T follicular helper cell (primary cell): Measurements from ENCODE around the gene TPGS1.

ENCODE experiments used
- DNase-seq: peaks from one replicate; pipeline ENCODE4 v3.0.0-alpha.2; 2020; ENCODE audit warnings: low read depth

Gene TPGS1

GRCh38 chr19:518598-519231 lies 11.4 kb downstream of the TPGS1 start:
- DNase-seq, result peak; percentile 53

- no peak for DNase-seq
Measured at GRCh38 chr19:519449-519865, 12.2 kb downstream of the TPGS1 start.

GRCh38 chr19:522726-523125 lies 15.4 kb downstream of the TPGS1 start:
- DNase-seq, result no peak

- no peak for DNase-seq
Measured at GRCh38 chr19:524062-524674, 16.9 kb downstream of the TPGS1 start.

- DNase-seq, result no peak
Measured at GRCh38 chr19:525029-525428, 17.7 kb downstream of the TPGS1 start.

- DNase-seq, result no peak
Measured at GRCh38 chr19:525857-526419, 18.6 kb downstream of the TPGS1 start.

- no peak for DNase-seq
Measured at GRCh38 chr19:530134-531008, 23.1 kb downstream of the TPGS1 start.

- DNase-seq, result peak; percentile 83
Measured at GRCh38 chr19:531009-531752, 23.9 kb downstream of the TPGS1 start.

- DNase-seq, result no peak
Measured at GRCh38 chr19:531753-532560, 24.7 kb downstream of the TPGS1 start, which contains the start of gene CDC34. TSS of gene CDC34 (plus strand) at chr19:531760. CDS start at chr19:531932, 172 bp downstream.

GRCh38 chr19:532561-533363 lies 25.5 kb downstream of the TPGS1 start:
- DNase-seq, result peak; percentile 40

GRCh38 chr19:533364-534058 lies 26.2 kb downstream of the TPGS1 start:
- DNase-seq, result no peak

GRCh38 chr19:534088-534487 lies 26.8 kb downstream of the TPGS1 start:
- no peak for DNase-seq

- no peak for DNase-seq
Measured at GRCh38 chr19:535017-535835, 27.9 kb downstream of the TPGS1 start.

- no peak for DNase-seq
Measured at GRCh38 chr19:536031-536880, 29.0 kb downstream of the TPGS1 start.

- DNase-seq, result no peak
Measured at GRCh38 chr19:536881-537404, 29.6 kb downstream of the TPGS1 start.

GRCh38 chr19:538641-539428 lies 31.5 kb downstream of the TPGS1 start:
- DNase-seq, result no peak
